ENCODE measurements around the gene STRN. TPM values are rescaled to one million over a fixed set of nuclear protein-coding genes. Genes with fewer than 3 reads are reported as not detected.
A peak's percentile ranks its signal among the peaks of the same experiment; 100 is the strongest.
"Not testable (repeated sequence)": the region's sequence is repeated elsewhere in the genome, so short reads cannot be mapped to it uniquely, and the experiment has no call there.

Gene STRN
- total RNA-seq, 1 donor from 2014 or later = 13.5 TPM

DNA sequence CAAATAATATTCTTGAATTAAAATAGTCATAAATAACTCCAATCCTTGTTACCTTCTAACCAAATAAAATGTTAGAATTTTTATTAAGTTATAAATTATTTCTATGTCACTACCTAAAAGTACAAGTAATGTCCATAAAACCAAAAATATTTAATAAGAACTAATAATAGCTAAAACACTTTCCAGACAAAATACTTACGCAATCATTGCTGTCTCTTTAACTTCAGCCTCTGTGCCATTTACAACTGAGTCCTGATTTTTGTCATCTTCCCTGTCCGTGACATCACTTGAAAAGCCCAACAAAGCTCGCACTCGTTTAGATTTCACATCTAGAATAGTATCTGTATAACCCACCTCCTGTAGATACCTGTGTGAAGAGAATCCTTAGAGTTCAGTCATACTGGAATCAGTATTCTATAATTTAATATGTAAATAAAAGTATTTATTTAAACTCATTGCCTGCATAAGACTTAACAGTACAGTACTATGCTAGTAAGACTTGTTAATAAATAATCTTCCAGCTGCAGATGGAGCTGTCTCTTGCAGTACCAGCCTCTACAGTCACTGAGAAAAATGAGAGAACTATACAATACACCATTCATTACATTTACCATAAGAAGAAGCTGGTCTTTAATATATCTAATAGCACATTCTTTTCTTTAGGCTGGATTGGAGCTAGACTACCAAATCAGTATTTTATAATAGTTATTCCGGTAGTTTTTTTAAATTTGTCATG lies 63.8 kb downstream of the STRN start:
- H3K36me3 ChIP-seq (ENCODE audit: control insufficient read depth, insufficient read depth, low read length) = no peaks in the 10 kb centered on the region
- TF ChIP-seq, protein P1, sequence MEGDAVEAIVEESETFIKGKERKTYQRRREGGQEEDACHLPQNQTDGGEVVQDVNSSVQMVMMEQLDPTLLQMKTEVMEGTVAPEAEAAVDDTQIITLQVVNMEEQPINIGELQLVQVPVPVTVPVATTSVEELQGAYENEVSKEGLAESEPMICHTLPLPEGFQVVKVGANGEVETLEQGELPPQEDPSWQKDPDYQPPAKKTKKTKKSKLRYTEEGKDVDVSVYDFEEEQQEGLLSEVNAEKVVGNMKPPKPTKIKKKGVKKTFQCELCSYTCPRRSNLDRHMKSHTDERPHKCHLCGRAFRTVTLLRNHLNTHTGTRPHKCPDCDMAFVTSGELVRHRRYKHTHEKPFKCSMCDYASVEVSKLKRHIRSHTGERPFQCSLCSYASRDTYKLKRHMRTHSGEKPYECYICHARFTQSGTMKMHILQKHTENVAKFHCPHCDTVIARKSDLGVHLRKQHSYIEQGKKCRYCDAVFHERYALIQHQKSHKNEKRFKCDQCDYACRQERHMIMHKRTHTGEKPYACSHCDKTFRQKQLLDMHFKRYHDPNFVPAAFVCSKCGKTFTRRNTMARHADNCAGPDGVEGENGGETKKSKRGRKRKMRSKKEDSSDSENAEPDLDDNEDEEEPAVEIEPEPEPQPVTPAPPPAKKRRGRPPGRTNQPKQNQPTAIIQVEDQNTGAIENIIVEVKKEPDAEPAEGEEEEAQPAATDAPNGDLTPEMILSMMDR (IDR thresholded peaks at IDR 0.05; ENCODE audit: insufficient read depth, low read length, poor library complexity, severe bottlenecking) = no peak
- no peak for DNase-seq (ENCODE audit: low read depth)
- no peaks in the 10 kb centered on the region for H3K27me3 ChIP-seq (ENCODE audit: control insufficient read depth, insufficient read depth, low read length)
- no peak overlapping the region for H3K4me3 ChIP-seq (ENCODE audit: low read depth, low read length)

DNA sequence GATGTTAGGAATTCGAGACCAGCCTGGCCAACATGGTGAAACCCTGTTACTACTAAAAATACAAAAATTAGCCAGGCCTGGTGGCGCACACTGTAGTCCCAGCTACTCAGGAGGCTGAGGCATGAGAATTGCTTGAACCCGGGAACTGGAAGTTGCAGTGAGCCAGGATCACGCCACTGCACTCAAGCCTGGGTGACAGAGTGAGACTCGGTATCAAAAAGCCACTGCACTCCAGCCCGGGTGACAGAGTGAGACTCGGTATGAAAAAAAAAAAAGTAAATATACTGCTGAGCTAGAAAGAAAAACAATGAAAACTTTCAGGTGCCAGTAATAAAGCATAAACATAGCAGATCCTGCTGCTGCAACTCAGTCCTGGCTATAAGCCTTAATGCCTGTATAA lies 73.5 kb downstream of the STRN start:
- no peaks in the 10 kb centered on the region for H3K36me3 ChIP-seq (ENCODE audit: control insufficient read depth, insufficient read depth, low read length)
- no peak for DNase-seq (ENCODE audit: low read depth)
- TF ChIP-seq, protein P1 (IDR thresholded peaks at IDR 0.05; ENCODE audit: insufficient read depth, low read length, poor library complexity, severe bottlenecking) = no peak

DNA sequence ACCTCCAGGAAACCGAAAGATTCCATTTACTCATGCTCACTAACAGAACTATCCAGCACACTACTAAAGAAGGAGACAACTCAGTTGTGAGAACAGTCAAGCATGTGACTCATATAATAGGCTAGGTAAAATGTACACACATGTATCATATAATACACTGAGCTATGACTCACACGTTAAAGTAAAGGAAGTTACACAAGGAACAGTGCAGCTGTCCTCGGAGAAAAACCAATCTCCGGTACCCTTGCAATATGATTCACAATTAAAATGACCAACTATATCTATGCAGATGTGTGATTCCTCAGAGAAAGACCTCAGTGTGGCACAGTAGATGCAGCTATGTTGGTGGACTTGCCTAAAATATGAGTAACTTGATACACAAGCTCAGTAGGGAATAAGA lies 76.5 kb downstream of the STRN start:
- TF ChIP-seq, protein P1 (IDR thresholded peaks at IDR 0.05; ENCODE audit: insufficient read depth, low read length, poor library complexity, severe bottlenecking) = no peak
- Histone ChIP-seq H3K36me3 (ENCODE audit: control insufficient read depth, insufficient read depth, low read length) (no peaks in the 10 kb centered on the region), H3K27me3 (ENCODE audit: control insufficient read depth, insufficient read depth, low read length) (no peaks in the 10 kb centered on the region), H3K4me3 (ENCODE audit: low read depth, low read length) (no peak overlapping the region)
- peak; percentile 51 for DNase-seq (ENCODE audit: low read depth)

More for the DNA sequence above, 73.5 kb downstream of the STRN start:
- Histone ChIP-seq H3K27me3 (ENCODE audit: control insufficient read depth, insufficient read depth, low read length) (no peaks in the 10 kb centered on the region), H3K4me3 (ENCODE audit: low read depth, low read length) (no peak overlapping the region)

DNA sequence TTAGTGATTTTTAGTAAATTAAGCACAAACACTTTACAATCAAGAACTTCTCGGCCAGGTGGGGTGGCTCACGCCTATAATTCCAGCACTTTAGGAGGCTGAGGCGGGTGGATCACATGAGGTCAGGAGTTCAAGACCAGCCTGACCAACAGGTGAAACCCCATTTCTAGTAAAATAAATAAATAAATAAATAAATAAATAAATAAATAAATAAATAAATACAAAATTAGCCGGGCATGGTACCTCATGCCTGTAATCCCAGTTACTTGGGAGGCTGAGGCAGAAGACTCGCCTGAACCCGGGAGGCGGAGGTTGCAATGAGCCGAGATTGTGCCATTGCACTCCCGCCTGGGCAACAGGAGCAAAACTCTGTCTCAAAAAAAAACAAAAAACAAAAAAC lies 79.2 kb downstream of the STRN start:
- H3K27me3 ChIP-seq (ENCODE audit: control insufficient read depth, insufficient read depth, low read length); DNase-seq (ENCODE audit: low read depth); H3K36me3 ChIP-seq (ENCODE audit: control insufficient read depth, insufficient read depth, low read length); H3K4me3 ChIP-seq (ENCODE audit: low read depth, low read length): not testable (repeated sequence)

DNA sequence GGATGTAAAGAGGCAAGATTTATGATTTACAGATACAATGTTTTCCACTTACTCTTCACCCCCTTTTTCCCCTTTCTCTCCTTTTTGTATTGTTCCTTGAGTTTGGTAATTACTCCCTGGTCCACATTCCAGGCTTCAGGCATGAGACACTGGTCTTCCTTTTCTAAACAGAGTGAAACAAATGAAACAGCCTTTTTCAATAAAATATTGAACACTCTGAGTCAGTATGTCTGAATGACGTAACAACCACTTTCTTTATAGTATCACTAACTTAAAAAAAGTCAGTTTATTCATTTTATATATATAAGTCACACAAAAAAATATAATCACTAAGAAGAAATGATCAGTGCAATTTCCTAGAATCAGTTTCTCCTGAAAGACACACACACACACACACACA lies 79.7 kb downstream of the STRN start:
- Histone ChIP-seq H3K36me3 (ENCODE audit: control insufficient read depth, insufficient read depth, low read length) (no peaks in the 10 kb centered on the region), H3K27me3 (ENCODE audit: control insufficient read depth, insufficient read depth, low read length) (no peaks in the 10 kb centered on the region), H3K4me3 (ENCODE audit: low read depth, low read length) (no peak overlapping the region)
- TF ChIP-seq, protein P1 (IDR thresholded peaks at IDR 0.05; ENCODE audit: insufficient read depth, low read length, poor library complexity, severe bottlenecking) = no peak
- no peak for DNase-seq (ENCODE audit: low read depth)

DNA sequence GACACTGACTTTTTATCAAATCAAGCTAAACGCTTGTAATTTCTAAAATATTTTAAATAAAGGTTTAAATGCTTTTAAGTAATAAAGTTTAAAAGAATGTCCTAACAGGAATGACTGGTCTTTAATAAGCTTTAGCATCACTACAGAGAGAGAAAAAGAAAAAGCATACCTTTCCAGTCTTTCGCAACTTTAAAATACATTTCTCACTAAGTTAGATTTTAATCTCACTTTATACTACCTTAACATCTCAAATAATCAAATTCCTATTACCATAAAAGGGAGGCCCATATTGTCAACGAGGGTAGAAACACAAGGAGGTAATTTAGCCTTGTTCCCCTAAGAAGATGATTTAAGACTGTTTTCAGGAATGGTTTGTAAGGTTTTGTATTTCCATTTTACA lies 80.7 kb downstream of the STRN start:
- H3K27me3 ChIP-seq (ENCODE audit: control insufficient read depth, insufficient read depth, low read length) = no peaks in the 10 kb centered on the region
- TF ChIP-seq, protein P1 (IDR thresholded peaks at IDR 0.05; ENCODE audit: insufficient read depth, low read length, poor library complexity, severe bottlenecking) = no peak
- H3K4me3 ChIP-seq (ENCODE audit: low read depth, low read length) = no peak overlapping the region
- no peak for DNase-seq (ENCODE audit: low read depth)
- no peaks in the 10 kb centered on the region for H3K36me3 ChIP-seq (ENCODE audit: control insufficient read depth, insufficient read depth, low read length)

All from kidney epithelial cell (primary cell).